Measurements from ENCODE around the gene TNFRSF9.

GRCh38 chr1:7919880-7920279 lies 20.8 kb downstream of the TNFRSF9 start:
- TF ChIP-seq ZNF217 (CRISPR knock-in tag; IDR thresholded peaks at IDR 0.05), result no peak
- no peak for TF ChIP-seq NRF1 (conservative IDR thresholded peaks at IDR 0.05 in 1 of 2, IDR thresholded peaks at IDR 0.05 in 1 of 2)
- TF ChIP-seq ZFP91 (CRISPR knock-in tag; IDR thresholded peaks at IDR 0.05), result no peak
- TF ChIP-seq RAD51 (IDR thresholded peaks at IDR 0.05; ENCODE audit: borderline replicate concordance, low read depth), result no peak
- no peak for TF ChIP-seq ESRRA (IDR thresholded peaks at IDR 0.05; ENCODE audit: borderline replicate concordance, low read depth)
- TF ChIP-seq IRF1 (CRISPR knock-in tag; IDR thresholded peaks at IDR 0.05; ENCODE audit: borderline replicate concordance), result no peak
- TF ChIP-seq ZNF695 (CRISPR knock-in tag; IDR thresholded peaks at IDR 0.05), result no peak
- TF ChIP-seq ZBTB33 (CRISPR knock-in tag; IDR thresholded peaks at IDR 0.05), result no peak

All from K562 (cell line).